DMS79 treated with DMSO at 0.1 percent for 48 hours (cell line): Measurements from ENCODE around the gene NLN.
"Not testable (repeated sequence)": the region's sequence is repeated elsewhere in the genome, so short reads cannot be mapped to it uniquely, and the experiment has no call there.

Experiments
- DNase-seq: peaks from one replicate; lab custom pipeline; 2025; lab: John Stamatoyannopoulos, UW

NLN gene

GRCh38 chr5:65832603-65833228, 110.7 kb downstream of the NLN start:
- DNase-seq = peak; percentile 87

DNA sequence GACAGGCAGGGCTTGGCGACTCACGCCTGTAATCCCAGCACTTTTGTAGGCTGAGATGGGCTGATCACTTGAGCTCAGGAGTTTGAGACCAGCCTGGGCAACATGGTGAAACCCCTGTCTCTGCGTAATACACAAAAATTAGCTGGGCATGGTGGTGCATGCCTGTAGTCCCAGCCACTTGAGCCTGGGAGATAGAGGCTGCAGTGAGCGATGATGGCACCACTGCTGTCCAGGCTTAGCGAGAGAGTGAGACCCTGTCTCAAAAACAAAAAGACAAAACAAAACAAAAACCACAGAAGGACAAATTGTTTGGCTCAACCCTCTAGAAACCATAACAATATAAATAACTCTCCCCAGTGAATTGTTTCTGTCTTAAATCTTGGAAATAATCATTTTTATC, 111.8 kb downstream of the NLN start:
- DNase-seq = no peak

- DNase-seq = no peak
These were observed 112.3 kb downstream of the NLN start for GRCh38 chr5:65834306-65834705.

DNA sequence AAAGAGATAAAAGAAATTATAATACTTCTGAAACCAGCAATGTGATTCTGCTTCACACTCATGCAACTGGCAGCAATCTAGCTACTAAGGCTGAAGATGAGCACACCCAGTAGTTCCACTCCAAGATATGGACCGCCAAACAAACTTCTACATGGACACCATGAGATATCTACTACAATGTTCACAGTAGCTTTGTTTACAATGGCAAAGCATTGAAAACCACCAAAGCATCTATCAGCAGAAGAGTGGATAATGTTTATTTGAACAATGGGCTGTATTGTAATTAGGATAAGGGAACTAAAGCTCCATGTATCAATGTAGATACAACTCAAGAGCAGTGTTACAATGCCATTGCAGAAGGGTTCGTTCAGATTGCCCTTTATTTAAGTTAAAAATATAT, 113.2 kb downstream of the NLN start:
- DNase-seq = no peak

GRCh38 chr5:65837139-65837538, 115.1 kb downstream of the NLN start:
- DNase-seq = no peak

- DNase-seq = not testable (repeated sequence)
These were observed 117.2 kb downstream of the NLN start for GRCh38 chr5:65839170-65839569.

- DNase-seq = no peak
These were observed 118.1 kb downstream of the NLN start for GRCh38 chr5:65840071-65840470.

GRCh38 chr5:65844763-65845162, 122.8 kb downstream of the NLN start:
- DNase-seq = not testable (repeated sequence)

GRCh38 chr5:65846101-65846500, 124.1 kb downstream of the NLN start:
- DNase-seq = no peak

- DNase-seq = not testable (repeated sequence)
These were observed 125.0 kb downstream of the NLN start for GRCh38 chr5:65847019-65847418.

GRCh38 chr5:65849918-65850317, 127.9 kb downstream of the NLN start:
- not testable (repeated sequence) for DNase-seq

- no peak for DNase-seq
These were observed 132.9 kb downstream of the NLN start for GRCh38 chr5:65854925-65855324.

GRCh38 chr5:65855766-65856315, 133.8 kb downstream of the NLN start:
- DNase-seq = peak; percentile 3

DNA sequence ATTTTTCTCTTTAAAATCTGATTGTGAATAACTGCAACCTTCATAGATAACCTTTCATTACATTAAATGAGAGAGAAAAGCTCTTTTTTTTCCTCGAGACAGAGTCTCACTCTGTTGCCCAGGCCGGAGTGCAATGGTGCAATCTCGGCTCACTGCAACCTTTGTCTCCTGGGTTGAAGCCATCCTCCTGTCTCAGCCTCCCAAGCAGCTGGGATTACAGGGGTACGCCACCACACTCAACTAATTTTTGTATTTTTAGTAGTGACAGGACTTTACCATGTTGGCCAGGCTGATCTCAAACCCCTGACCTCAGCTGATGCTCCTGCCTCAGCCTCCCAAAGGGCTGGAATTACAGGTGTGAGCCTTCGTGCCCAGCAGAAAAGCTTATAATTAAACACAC, 134.5 kb downstream of the NLN start:
- no peak for DNase-seq

DNA sequence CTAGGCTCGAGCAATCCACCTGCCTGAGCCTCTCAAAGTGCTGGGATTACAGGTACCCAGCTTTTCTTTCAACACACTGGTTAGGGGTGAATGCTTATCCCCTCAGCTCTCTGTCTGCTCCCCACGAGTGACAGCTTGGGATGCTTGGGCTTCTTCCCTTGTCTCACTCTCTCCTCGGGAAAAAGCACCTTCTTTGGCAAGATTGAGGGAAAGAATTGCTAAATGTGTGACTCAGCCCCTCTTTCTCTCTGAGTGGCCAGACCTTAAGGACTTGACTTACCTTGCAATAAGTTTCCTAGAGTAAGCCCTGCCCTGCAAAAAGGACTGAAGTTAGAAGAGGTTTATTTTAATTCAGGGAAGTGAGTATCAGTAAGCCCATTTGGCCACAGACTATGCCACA, 136.3 kb downstream of the NLN start:
- no peak for DNase-seq

DNA sequence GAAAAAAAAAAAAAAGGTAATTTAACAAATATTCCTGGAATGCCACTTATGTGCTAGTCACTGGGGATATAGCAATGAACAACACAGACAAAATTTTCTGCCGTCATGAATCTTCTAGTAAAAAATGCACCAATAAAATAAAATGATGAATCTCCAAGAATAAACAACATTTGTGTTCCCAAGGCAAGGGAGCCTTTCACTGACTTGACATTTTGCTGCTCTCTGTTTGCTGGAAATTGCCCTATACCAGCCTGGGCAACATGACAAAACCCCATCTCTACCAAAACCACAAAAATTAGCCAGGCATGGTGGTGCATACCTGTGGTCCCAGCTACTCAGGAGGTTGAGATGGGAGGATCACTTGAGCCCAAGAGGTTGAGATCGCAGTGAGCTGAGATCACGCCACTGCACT, 139.8 kb downstream of the NLN start:
- DNase-seq = peak; percentile 36

DNA sequence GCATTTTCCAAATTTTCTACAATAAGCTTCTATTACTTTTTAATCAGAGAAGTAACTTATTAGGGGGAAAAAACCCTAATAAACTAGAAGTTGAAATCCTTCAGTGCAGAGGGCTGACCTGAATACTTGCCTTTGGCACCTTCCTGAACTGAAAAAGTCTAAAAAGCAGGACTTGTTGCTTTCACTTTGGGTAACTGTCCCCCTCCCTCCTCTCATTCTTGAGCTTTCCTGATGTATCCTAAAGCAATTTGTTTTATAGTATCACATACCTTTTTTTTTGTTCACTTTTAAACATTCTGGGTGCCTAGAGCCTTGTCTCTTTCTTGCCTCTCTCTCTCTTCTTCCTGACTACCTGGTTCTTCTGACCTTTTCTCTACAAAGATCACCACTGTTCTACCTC, 140.4 kb downstream of the NLN start:
- DNase-seq = no peak

- no peak for DNase-seq
These were observed 141.7 kb downstream of the NLN start for GRCh38 chr5:65863747-65864146.

GRCh38 chr5:65866837-65867521, 145.0 kb downstream of the NLN start:
- no peak for DNase-seq

DNA sequence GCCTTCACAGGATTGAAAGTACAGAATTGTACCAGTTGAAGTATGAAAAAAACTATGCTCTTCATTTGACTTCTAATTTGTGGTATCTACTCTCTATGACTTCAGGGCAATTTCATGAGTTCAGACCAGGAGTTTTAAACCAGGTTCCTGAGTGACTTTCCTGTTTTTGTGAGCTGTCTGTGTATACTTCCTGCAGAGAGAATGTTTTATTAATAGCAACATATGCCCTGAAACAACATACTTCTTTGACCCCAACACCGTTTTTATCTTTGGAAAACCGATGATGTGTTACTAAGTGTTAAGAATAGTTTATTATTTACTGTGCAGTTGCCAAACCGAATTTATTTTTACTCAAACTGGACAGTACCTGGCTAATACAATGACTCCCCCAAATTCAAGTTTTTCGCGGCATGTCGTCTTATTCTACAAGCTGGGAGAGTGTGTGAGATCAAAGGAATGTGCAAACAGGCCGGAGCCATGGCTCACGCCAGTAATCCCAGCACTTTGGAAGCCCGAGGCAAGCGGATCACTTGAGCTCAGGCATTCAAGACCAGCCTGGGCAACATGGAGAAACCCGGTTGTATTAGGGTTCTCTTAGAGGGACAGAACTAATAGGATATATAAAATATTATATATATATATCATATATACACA, 145.7 kb downstream of the NLN start:
- no peak for DNase-seq

GRCh38 chr5:65868509-65868908, 146.5 kb downstream of the NLN start:
- no peak for DNase-seq

- DNase-seq = no peak
These were observed 149.2 kb downstream of the NLN start for GRCh38 chr5:65871182-65871581.

- DNase-seq = not testable (repeated sequence)
These were observed 149.8 kb downstream of the NLN start for GRCh38 chr5:65871776-65872175.
